K562 (cell line): ENCODE measurements around the gene GTPBP2. TPM values are rescaled to one million over a fixed set of nuclear protein-coding genes. Genes with fewer than 3 reads are reported as not detected.
A peak's percentile ranks its signal among the peaks of the same experiment; 100 is the strongest.

Experiments used
- ARID1B ChIP-seq: fragments of 450-650 bp; IDR thresholded peaks from 2 replicates; pipeline ENCODE4 v1.6.1; 2016; ENCODE audit warnings: antibody characterized with exemption, mild to moderate bottlenecking, inconsistent platforms
- C11orf30 ChIP-seq: fragments of 450-650 bp; IDR thresholded peaks from 2 replicates; pipeline ENCODE4 v1.6.1; 2016; ENCODE audit warnings: low read depth, mild to moderate bottlenecking
- ETV5 ChIP-seq: sonication (generic); formaldehyde crosslinking; IDR thresholded peaks from 2 replicates; pipeline ENCODE4 v1.4.0; 2020; ENCODE audit warnings: low read depth, mild to moderate bottlenecking, missing genetic modification reagents
- HSF4 ChIP-seq: fragments of 250-450 bp; sonication (Bioruptor Pico); IDR thresholded peaks from 2 replicates; pipeline ENCODE4 v2.1.2; 2022; ENCODE audit warnings: mild to moderate bottlenecking, moderate library complexity, borderline replicate concordance
- MXI1 ChIP-seq: IDR thresholded peaks from 2 replicates; pipeline ENCODE4 v1.6.1; 2011; ENCODE audit warnings: low read depth, mild to moderate bottlenecking, improper control_type of control experiment, low read length
- NCOR1 ChIP-seq: fragments of 450-650 bp; IDR thresholded peaks from 2 replicates; pipeline ENCODE4 v1.6.1; 2016; ENCODE audit warnings: mild to moderate bottlenecking, moderate library complexity
- NONO ChIP-seq, 2 experiments: fragments of 200-400 bp in 1 of 2; fragments of 450-650 bp in 1 of 2; formaldehyde crosslinking in 1 of 2; IDR thresholded peaks; 2 replicates each; pipeline ENCODE4 v1.6.1; 2017; ENCODE audit warnings: low read depth in 2 of 2, mild to moderate bottlenecking in 2 of 2, moderate library complexity in 2 of 2, low read length in 1 of 2
- POLR2AphosphoS2 ChIP-seq: IDR thresholded peaks from 2 replicates; pipeline ENCODE4 v1.6.1; 2012; ENCODE audit warnings: low read length, improper control_type of control experiment
- SMARCE1 ChIP-seq: fragments of 450-650 bp; IDR thresholded peaks from 2 replicates; pipeline ENCODE4 v1.7.1; 2016; ENCODE audit warnings: mild to moderate bottlenecking
- STAT5A ChIP-seq: IDR thresholded peaks from 2 replicates; pipeline ENCODE4 v1.6.1; 2012; ENCODE audit warnings: low read length, inconsistent platforms, borderline replicate concordance
- ZC3H8 ChIP-seq: fragments of 450-650 bp; IDR thresholded peaks from 2 replicates; pipeline ENCODE4 v1.6.1; 2017
- ZNF316 ChIP-seq: fragments of 450-650 bp; IDR thresholded peaks from 2 replicates; pipeline ENCODE4 v1.6.1; 2016
- ZNF766 ChIP-seq: fragments of 200-800 bp; sonication (Bioruptor generic); conservative IDR thresholded peaks from 2 replicates; pipeline ENCODE4 v1.6.1; 2016; ENCODE audit warnings: missing genetic modification characterization, missing compliant biosample characterization
- polyA plus RNA-seq, 8 experiments: library from polyadenylated mRNA; depleted of rRNA in 4 of 8; stranded (reverse) in 5 of 8; unstranded in 3 of 8; fragments of >200 nt; fragmentation: Nextera tagmentation in 2 of 8; fragmentation: Illumina TruSeq in 1 of 8; extraction: Ambion mirVana in 2 of 8; extraction: Trizol in 1 of 8; gene quantifications; 2 replicates each; pipeline versions ENCODE4 v1.2.1 to v1.2.3, GENCODE V29; 2011 to 2014; ENCODE audit warnings: inconsistent platforms in 1 of 8, missing spikeins in 1 of 8
- total RNA-seq, 7 experiments: library from RNA; depleted of rRNA in 6 of 7; stranded (reverse); fragments of >200 nt in 6 of 7; fragmentation: Illumina TruSeq in 2 of 7; extraction: Trizol in 2 of 7; gene quantifications; 2 replicates each; pipeline versions ENCODE4 v1.2.1 to v1.2.3, GENCODE V29; 2011 to 2021; ENCODE audit warnings: low replicate concordance in 1 of 7
- TF ChIP-seq, protein P1 (sequence below): fragments of 450-650 bp; formaldehyde crosslinking; IDR thresholded peaks from 2 replicates; pipeline ENCODE4 v1.4.0; 2022; ENCODE audit warnings: mild to moderate bottlenecking, moderate library complexity
- TF ChIP-seq, protein P2 (sequence below): sonication (generic); formaldehyde crosslinking; IDR thresholded peaks from 2 replicates; pipeline ENCODE4 v1.8.1; 2023; ENCODE audit warnings: mild to moderate bottlenecking, missing genetic modification reagents
- TF ChIP-seq, protein P3 (sequence below), 3 experiments: fragments of 200-800 bp in 1 of 3; sonication (Bioruptor generic) in 1 of 3; sonication (generic) in 1 of 3; formaldehyde crosslinking in 1 of 3; IDR thresholded peaks; 2 replicates each; pipeline versions ENCODE4 v1.6.1 to v1.8.0; 2016 to 2022; ENCODE audit warnings: mild to moderate bottlenecking in 2 of 3, missing compliant biosample characterization in 2 of 3, missing genetic modification characterization in 2 of 3, missing genetic modification reagents in 1 of 3
- TF ChIP-seq, protein P4 (sequence below): fragments of 250-450 bp; sonication (Bioruptor Pico); IDR thresholded peaks from 2 replicates; pipeline ENCODE4 v1.8.0; 2022; ENCODE audit warnings: inconsistent platforms
- TF ChIP-seq, protein P5 (sequence below): fragments of 450-650 bp; formaldehyde crosslinking; IDR thresholded peaks from 2 replicates; pipeline ENCODE4 v1.4.0; 2022; ENCODE audit warnings: missing genetic modification characterization
- TF ChIP-seq, protein P6 (sequence below): fragments of 250-450 bp; sonication (Bioruptor Pico); IDR thresholded peaks from 2 replicates; pipeline ENCODE4 v1.5.1; 2021; ENCODE audit warnings: mild to moderate bottlenecking

GTPBP2 gene
- total and polyA plus RNA-seq, 9 of the 15 experiments (the other 6 are each of a cell fraction or from before 2014, with no cell fraction given) = 48.4 to 196 (median 111) TPM

DNA sequence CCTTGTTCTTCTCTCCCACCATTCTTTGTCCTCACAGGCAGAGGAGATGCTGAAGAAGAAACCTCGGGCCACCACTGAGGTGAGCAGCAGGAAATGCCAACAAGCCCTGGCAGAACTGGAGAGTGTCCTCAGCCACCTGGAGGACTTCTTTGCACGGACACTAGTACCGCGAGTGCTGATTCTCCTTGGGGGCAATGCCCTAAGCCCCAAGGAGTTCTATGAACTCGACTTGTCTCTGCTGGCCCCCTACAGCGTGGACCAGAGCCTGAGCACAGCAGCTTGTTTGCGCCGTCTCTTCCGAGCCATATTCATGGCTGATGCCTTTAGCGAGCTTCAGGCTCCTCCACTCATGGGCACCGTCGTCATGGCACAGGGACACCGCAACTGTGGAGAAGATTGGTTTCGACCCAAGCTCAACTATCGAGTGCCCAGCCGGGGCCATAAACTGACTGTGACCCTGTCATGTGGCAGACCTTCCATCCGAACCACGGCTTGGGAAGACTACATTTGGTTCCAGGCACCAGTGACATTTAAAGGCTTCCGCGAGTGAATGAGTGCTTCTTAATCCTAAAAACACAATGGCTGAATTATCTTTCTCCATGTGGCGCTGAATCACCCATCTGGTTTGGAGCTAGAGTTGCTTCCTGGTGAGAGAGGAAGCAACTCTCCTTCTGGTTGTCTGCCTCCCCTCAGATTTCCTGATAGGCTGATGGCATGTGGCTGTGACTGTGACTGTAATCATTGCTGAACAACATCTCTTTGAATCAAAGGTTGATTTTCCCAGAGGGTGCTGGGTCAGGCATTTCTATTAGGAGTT is 11.1 kb upstream of the GTPBP2 start (continued):
- TF ChIP-seq, protein P1, sequence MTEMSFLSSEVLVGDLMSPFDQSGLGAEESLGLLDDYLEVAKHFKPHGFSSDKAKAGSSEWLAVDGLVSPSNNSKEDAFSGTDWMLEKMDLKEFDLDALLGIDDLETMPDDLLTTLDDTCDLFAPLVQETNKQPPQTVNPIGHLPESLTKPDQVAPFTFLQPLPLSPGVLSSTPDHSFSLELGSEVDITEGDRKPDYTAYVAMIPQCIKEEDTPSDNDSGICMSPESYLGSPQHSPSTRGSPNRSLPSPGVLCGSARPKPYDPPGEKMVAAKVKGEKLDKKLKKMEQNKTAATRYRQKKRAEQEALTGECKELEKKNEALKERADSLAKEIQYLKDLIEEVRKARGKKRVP (CRISPR knock-in tag) = no peak
- TF ChIP-seq MXI1 (no peak), SMARCE1 (peak; percentile 61), POLR2AphosphoS2 (no peak), ZNF316 (0 out of 2 replicates have a peak, but pooled peaks have one; percentile 6), NCOR1 (peak; percentile 79), ETV5 (CRISPR knock-in tag) (peak; percentile 86), HSF4 (CRISPR knock-in tag) (no peak), C11orf30 (peak; percentile 51), STAT5A (no peak), ZNF766 (peak; percentile 79), NONO (IDR thresholded peaks at IDR 0.05; ENCODE audit: low read depth in 2 of 2, low read length in 1 of 2) (no peak), ZC3H8 (no peak), ARID1B (peak; percentile 87)
- TF ChIP-seq, protein P2, sequence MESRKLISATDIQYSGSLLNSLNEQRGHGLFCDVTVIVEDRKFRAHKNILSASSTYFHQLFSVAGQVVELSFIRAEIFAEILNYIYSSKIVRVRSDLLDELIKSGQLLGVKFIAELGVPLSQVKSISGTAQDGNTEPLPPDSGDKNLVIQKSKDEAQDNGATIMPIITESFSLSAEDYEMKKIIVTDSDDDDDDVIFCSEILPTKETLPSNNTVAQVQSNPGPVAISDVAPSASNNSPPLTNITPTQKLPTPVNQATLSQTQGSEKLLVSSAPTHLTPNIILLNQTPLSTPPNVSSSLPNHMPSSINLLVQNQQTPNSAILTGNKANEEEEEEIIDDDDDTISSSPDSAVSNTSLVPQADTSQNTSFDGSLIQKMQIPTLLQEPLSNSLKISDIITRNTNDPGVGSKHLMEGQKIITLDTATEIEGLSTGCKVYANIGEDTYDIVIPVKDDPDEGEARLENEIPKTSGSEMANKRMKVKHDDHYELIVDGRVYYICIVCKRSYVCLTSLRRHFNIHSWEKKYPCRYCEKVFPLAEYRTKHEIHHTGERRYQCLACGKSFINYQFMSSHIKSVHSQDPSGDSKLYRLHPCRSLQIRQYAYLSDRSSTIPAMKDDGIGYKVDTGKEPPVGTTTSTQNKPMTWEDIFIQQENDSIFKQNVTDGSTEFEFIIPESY (CRISPR knock-in tag) = peak; percentile 84
- TF ChIP-seq, protein P3, sequence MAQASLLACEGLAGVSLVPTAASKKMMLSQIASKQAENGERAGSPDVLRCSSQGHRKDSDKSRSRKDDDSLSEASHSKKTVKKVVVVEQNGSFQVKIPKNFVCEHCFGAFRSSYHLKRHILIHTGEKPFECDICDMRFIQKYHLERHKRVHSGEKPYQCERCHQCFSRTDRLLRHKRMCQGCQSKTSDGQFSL (CRISPR knock-in tag; IDR thresholded peaks at IDR 0.05) = no peak
- TF ChIP-seq, protein P3 (tag; IDR thresholded peaks at IDR 0.05) = 0 out of 4 replicates have a peak, but pooled peaks of 1 of the 2 experiments have one; percentile 30
- TF ChIP-seq, protein P4, sequence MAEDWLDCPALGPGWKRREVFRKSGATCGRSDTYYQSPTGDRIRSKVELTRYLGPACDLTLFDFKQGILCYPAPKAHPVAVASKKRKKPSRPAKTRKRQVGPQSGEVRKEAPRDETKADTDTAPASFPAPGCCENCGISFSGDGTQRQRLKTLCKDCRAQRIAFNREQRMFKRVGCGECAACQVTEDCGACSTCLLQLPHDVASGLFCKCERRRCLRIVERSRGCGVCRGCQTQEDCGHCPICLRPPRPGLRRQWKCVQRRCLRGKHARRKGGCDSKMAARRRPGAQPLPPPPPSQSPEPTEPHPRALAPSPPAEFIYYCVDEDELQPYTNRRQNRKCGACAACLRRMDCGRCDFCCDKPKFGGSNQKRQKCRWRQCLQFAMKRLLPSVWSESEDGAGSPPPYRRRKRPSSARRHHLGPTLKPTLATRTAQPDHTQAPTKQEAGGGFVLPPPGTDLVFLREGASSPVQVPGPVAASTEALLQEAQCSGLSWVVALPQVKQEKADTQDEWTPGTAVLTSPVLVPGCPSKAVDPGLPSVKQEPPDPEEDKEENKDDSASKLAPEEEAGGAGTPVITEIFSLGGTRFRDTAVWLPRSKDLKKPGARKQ (CRISPR knock-in tag) = peak; percentile 92
- TF ChIP-seq, protein P5, sequence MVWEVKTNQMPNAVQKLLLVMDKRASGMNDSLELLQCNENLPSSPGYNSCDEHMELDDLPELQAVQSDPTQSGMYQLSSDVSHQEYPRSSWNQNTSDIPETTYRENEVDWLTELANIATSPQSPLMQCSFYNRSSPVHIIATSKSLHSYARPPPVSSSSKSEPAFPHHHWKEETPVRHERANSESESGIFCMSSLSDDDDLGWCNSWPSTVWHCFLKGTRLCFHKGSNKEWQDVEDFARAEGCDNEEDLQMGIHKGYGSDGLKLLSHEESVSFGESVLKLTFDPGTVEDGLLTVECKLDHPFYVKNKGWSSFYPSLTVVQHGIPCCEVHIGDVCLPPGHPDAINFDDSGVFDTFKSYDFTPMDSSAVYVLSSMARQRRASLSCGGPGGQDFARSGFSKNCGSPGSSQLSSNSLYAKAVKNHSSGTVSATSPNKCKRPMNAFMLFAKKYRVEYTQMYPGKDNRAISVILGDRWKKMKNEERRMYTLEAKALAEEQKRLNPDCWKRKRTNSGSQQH (CRISPR knock-in tag) = no peak
- TF ChIP-seq, protein P6, sequence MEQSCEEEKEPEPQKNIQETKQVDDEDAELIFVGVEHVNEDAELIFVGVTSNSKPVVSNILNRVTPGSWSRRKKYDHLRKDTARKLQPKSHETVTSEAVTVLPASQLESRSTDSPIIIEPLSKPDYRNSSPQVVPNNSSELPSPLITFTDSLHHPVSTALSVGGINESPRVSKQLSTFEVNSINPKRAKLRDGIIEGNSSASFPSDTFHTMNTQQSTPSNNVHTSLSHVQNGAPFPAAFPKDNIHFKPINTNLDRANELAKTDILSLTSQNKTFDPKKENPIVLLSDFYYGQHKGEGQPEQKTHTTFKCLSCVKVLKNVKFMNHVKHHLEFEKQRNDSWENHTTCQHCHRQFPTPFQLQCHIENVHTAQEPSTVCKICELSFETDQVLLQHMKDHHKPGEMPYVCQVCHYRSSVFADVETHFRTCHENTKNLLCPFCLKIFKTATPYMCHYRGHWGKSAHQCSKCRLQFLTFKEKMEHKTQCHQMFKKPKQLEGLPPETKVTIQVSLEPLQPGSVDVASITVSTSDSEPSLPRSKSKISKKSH (CRISPR knock-in tag) = no peak
